Keratinocyte (primary cell): ENCODE measurements around the gene FOXO1.

Experiments used
- EZH2 ChIP-seq: IDR thresholded peaks from one replicate; pipeline ENCODE4 v1.6.1; 2012; ENCODE audit warnings: inconsistent platforms, mild to moderate bottlenecking, low read length, moderate library complexity
- TF ChIP-seq, protein P1 (sequence below), 3 experiments: IDR thresholded peaks in 1 of 3; conservative IDR thresholded peaks in 1 of 3; optimal IDR thresholded peaks in 1 of 3; 2 replicates in 2 of 3; 3 replicates in 1 of 3; pipeline versions ENCODE3 to v1.5.1; 2011; ENCODE audit warnings: low read length in 3 of 3, mild to moderate bottlenecking in 3 of 3, moderate library complexity in 2 of 3, control low read depth in 1 of 3, inconsistent platforms in 1 of 3; ENCODE audit not compliant: insufficient read depth in 2 of 3; ENCODE audit errors: extremely low read depth in 1 of 3

DNA sequence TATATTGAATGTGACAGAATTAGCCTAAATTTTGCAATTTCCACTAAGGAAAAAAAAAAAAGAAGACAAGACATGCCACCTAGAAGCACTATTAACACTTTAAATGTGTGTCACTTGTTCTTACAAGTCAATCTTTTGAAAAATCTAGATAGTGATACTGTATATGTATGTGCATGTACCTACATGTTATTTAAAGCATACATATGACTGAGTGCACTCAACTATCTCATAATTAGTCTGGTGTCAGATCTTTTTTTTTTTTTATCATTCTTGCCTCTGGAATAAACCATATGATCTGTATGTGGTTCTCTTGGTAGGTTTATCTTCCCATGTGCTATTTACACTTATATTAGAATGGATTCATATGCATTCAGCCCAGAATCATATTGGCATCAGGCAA, 62.3 kb downstream of the FOXO1 start:
- TF ChIP-seq, protein P1, sequence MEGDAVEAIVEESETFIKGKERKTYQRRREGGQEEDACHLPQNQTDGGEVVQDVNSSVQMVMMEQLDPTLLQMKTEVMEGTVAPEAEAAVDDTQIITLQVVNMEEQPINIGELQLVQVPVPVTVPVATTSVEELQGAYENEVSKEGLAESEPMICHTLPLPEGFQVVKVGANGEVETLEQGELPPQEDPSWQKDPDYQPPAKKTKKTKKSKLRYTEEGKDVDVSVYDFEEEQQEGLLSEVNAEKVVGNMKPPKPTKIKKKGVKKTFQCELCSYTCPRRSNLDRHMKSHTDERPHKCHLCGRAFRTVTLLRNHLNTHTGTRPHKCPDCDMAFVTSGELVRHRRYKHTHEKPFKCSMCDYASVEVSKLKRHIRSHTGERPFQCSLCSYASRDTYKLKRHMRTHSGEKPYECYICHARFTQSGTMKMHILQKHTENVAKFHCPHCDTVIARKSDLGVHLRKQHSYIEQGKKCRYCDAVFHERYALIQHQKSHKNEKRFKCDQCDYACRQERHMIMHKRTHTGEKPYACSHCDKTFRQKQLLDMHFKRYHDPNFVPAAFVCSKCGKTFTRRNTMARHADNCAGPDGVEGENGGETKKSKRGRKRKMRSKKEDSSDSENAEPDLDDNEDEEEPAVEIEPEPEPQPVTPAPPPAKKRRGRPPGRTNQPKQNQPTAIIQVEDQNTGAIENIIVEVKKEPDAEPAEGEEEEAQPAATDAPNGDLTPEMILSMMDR (optimal IDR thresholded peaks at IDR 0.05 in 1 of 3, IDR thresholded peaks at IDR 0.05 in 1 of 3, conservative IDR thresholded peaks at IDR 0.05 in 1 of 3; ENCODE audit: extremely low read depth in 1 of 3, insufficient read depth in 2 of 3, low read length in 3 of 3): no peak
- TF ChIP-seq EZH2: no peak
